ENCODE measurements around the gene CCDC142.

CCDC142 gene

DNA sequence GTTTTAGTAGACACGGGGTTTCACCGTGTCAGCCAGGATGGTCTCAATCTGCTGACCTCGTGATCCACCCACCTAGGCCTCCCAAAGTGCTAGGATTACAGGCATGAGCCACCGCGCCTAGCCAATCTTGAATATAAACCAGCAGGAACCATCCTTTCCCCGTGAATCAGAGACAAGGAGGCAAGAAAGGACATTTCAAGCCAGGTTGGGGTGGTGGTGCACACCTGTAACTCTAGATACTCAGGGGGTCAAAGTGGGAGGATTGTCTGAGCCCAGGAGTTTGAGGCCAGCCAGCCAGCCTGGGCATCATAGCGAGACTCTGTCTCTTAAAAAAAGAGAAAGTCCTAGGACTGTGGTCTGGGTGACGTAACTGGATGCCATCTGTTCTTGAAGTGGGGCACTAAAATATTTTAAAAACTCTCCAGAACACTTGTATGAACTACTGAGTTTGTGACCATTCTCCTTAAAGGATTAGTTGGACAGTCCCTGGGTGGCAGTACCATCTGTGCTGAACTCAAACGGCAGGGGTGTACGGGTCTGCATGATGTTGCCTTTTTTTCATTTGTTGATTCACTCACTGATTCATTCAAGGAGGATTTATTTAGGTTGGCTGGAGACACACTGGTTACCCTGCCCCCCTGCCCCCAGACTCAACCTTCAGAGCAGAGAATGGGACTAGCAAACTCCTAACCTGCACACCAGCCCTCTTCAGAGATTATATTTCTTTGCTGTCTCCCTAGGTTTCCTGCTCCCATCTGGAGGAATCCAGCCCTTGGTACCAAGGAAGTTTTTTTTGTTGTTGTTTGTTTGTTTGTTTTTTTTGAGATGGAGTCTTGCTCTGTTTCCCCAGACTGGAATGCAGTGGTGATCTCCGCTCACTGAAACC is 28.5 kb upstream of the CCDC142 start:
- TF ChIP-seq, protein P1, sequence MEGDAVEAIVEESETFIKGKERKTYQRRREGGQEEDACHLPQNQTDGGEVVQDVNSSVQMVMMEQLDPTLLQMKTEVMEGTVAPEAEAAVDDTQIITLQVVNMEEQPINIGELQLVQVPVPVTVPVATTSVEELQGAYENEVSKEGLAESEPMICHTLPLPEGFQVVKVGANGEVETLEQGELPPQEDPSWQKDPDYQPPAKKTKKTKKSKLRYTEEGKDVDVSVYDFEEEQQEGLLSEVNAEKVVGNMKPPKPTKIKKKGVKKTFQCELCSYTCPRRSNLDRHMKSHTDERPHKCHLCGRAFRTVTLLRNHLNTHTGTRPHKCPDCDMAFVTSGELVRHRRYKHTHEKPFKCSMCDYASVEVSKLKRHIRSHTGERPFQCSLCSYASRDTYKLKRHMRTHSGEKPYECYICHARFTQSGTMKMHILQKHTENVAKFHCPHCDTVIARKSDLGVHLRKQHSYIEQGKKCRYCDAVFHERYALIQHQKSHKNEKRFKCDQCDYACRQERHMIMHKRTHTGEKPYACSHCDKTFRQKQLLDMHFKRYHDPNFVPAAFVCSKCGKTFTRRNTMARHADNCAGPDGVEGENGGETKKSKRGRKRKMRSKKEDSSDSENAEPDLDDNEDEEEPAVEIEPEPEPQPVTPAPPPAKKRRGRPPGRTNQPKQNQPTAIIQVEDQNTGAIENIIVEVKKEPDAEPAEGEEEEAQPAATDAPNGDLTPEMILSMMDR (IDR thresholded peaks at IDR 0.05) = no peak
- peaks cover 100% of the 10 kb centered on the region for H3K27me3 Mint-ChIP-seq (ENCODE audit: low read depth, poor library complexity)
- H3K4me1 Mint-ChIP-seq = peaks cover 36% of the 10 kb centered on the region
- peaks cover 9% of the 10 kb centered on the region for H3K36me3 Mint-ChIP-seq (ENCODE audit: low read depth)
- DNase-seq = no peak
- no peak overlapping the region for H3K4me3 Mint-ChIP-seq
- H3K27ac Mint-ChIP-seq = no peak overlapping the region
- peaks cover 6% of the 10 kb centered on the region for H3K9me3 Mint-ChIP-seq

DNA sequence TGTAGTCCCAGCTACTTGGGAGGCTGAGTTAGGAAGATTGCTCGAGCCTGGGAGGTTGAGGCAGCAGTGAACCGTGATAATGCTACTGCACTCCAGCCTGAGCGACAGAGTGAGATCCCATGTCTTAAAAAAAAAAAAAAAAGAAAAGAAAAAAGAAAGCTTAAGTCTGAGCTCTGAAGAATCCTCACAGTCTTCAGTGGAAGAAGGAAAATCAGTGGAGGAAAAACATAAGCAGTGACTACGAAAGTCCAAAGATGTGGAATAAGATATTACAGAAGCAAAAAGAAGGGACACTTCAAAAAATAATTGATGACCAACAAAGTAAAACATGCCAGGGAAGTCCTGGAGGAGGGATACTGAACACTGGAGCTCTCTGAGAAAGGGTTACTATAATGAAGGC is 27.5 kb upstream of the CCDC142 start:
- TF ChIP-seq, protein P1 (IDR thresholded peaks at IDR 0.05) = no peak
- peaks cover 100% of the 10 kb centered on the region for H3K27me3 Mint-ChIP-seq (ENCODE audit: low read depth, poor library complexity)
- no peak overlapping the region for H3K27ac Mint-ChIP-seq
- peaks cover 17% of the 10 kb centered on the region for H3K36me3 Mint-ChIP-seq (ENCODE audit: low read depth)
- DNase-seq = no peak
- H3K4me3 Mint-ChIP-seq = no peak overlapping the region
- peaks cover 4% of the 10 kb centered on the region for H3K9me3 Mint-ChIP-seq
- peaks cover 44% of the 10 kb centered on the region for H3K4me1 Mint-ChIP-seq

DNA sequence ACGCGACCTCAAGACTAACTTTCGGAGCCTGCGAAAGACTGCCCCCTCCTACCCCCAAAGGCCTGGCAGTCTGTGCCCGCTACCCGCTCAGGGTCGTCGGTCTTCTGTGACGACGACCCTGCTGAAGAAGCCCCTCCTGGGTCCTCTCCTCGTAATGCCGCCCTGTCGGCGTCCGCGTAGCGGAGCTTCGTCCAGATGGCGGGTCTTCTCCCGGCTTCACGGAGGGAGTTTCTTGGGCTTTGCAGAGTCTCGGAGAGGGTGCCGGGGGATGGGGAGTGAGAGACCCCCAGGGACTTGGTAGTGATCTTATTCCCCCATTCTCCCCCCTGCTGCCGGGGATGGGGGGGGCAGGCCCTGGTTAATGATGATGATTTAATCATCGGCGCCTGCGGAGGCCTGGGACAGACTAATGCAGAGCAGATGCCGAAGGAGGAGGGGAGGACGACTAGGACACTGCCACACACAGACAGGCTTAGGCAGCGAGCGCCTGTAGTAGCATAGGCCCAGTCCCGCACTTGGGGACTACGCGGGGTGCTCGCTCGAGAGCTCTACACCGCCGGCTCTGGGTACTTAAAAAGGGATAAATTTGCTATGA is 25.2 kb upstream of the CCDC142 start:
- peak; percentile 45 for DNase-seq
- peaks cover 56% of the 10 kb centered on the region for H3K4me1 Mint-ChIP-seq
- peak overlapping the region; percentile 99 for H3K4me3 Mint-ChIP-seq
- peaks cover 30% of the 10 kb centered on the region for H3K36me3 Mint-ChIP-seq (ENCODE audit: low read depth)
- peak overlapping the region; percentile 100 for H3K27ac Mint-ChIP-seq
- peaks cover 100% of the 10 kb centered on the region for H3K27me3 Mint-ChIP-seq (ENCODE audit: low read depth, poor library complexity)
- TF ChIP-seq, protein P1 (IDR thresholded peaks at IDR 0.05) = no peak
- peaks cover 4% of the 10 kb centered on the region for H3K9me3 Mint-ChIP-seq

DNA sequence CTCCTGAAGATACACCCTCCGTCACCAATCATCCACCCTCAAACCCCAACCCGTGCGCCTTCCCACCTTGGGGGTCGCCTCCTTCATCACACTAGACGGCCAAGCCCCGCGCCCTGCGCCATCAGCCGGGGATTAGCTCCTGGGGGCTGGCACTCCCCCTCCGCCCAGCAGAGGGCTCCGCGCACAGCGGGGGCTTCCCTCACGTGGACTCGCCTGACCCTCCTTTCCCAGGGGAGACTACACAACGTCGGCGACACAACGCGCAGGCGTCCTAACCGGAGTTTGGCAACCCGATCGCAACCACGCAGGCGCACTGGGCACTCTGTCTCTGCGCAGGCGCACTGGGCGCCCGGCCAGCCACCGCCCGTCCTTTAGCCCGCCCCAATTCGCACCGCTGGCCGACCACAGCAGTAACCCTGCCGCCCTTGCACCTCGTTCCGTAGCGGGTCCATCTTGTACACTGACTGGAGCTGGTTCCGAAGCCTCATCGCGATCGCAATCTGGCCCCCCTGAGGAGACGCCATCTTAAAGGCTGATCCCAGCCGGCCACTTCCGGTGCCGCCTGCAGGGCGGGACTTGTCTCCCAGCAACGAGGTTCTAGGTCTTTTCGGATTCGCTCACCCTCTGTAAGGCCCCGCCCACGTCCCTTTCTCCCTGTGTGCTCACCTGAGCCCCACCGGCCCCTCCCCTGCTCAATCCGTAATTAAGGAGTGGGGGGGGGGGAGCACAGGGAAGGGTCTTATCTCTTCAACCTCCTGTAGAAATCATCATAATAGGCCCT is 24.5 kb upstream of the CCDC142 start, which contains the start of gene PCGF1:
TSS of gene PCGF1 (minus strand) at position 551 of the 781 bp plus-strand sequence. CDS start at position 524, 27 bp downstream.
- Mint-ChIP-seq H3K9me3 (peaks cover 4% of the 10 kb centered on the region), H3K36me3 (ENCODE audit: low read depth) (peaks cover 30% of the 10 kb centered on the region), H3K4me1 (peaks cover 56% of the 10 kb centered on the region), H3K27ac (peak within 1 kb of the TSS; percentile 100), H3K4me3 (peak within 1 kb of the TSS; percentile 99), H3K27me3 (ENCODE audit: low read depth, poor library complexity) (peaks cover 100% of the 10 kb centered on the region)
- TF ChIP-seq, protein P1 (IDR thresholded peaks at IDR 0.05) = peak; percentile 68
- peak; percentile 99 for DNase-seq

DNA sequence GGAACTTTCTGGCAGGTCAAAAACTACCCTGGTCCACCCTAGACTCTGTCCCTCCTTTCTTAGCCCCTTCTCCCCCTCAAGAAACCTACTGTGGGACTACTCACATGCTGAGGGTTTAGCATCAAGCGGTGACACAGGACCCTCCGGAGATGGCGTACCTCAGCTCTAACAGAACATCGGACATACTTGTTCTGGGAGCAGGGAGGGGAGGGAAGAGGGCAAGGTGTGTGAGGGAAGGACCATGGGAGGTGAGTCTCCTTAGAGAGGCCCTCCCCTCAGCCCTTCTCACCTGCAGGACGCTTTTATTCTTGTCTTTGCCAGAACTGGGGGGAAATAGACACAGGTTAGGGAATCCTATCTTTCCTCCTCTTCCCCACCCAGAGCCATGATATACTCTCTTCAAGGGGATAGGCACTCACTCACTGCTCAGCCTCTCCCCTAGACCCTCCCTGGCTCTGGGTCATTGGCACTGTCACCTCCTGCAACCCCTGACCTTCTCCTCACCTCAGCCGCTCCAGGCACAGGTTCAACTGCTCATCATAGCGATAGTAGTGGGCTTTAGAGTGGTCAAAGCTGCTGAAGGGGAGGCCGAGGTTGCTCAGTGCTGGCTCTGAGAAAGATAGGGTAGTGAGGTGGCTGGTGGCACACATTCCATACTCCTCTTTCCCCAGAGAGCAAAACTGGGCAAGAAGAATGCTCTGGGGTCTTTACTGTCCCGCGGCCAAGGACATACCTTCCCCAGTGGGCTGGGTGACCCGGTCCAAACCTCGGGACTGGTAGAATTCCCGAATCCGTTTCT is 22.8 kb upstream of the CCDC142 start:
- peaks cover 100% of the 10 kb centered on the region for H3K27me3 Mint-ChIP-seq (ENCODE audit: low read depth, poor library complexity)
- peaks cover 73% of the 10 kb centered on the region for H3K4me1 Mint-ChIP-seq
- H3K4me3 Mint-ChIP-seq = peak overlapping the region; percentile 26
- H3K27ac Mint-ChIP-seq = no peak overlapping the region
- H3K36me3 Mint-ChIP-seq (ENCODE audit: low read depth) = peaks cover 30% of the 10 kb centered on the region
- DNase-seq = no peak
- TF ChIP-seq, protein P1 (IDR thresholded peaks at IDR 0.05) = no peak
- no peaks in the 10 kb centered on the region for H3K9me3 Mint-ChIP-seq
